Panc1 (cell line): ENCODE measurements around the gene ROBO3. TPM values are rescaled to one million over a fixed set of nuclear protein-coding genes. Genes with fewer than 3 reads are reported as not detected.

Source experiments
- ATAC-seq: fragments of 200-7000 bp; cut with Tn5 transposase; 2 replicates; pipeline ENCODE4 v1.9.1; 2020; ENCODE audit warnings: mild to moderate bottlenecking, moderate library complexity
- BruUV-seq: library from RNA; stranded (reverse); fragments of 400-500 nt; replicated peaks from 2 replicates; lab custom pipeline; 2021; lab: Mats Ljungman, UMichigan
- CTCF ChIA-PET: fragments of 300-600 bp; sonication (Branson Sonifier 250); formaldehyde crosslinking; loops from one replicate; lab custom pipeline; 2022; ENCODE audit warnings: antibody characterized with exemption; lab: Charles Lee
- POLR2A ChIA-PET: fragments of 300-600 bp; sonication (Branson Sonifier 250); formaldehyde crosslinking; loops from one replicate; lab custom pipeline; 2022; ENCODE audit warnings: antibody characterized with exemption; lab: Charles Lee
- DNase-seq: peaks from one replicate; pipeline ENCODE4 v3.0.0-alpha.2; 2010; ENCODE audit warnings: low read depth, low spot score
- H3K27ac ChIP-seq: 2 replicates; pipeline ENCODE4 v1.5.1; 2011; ENCODE audit warnings: mild to moderate bottlenecking, low read length, inconsistent platforms
- H3K27me3 ChIP-seq: fragments of 200-500 bp; sonication (Bioruptor generic); 2 replicates; pipeline ENCODE4 v1.6.0; 2014; ENCODE audit warnings: low read length, inconsistent platforms; ENCODE audit not compliant: control insufficient read depth, insufficient read depth
- H3K36me3 ChIP-seq: fragments of 200-500 bp; sonication (Bioruptor generic); 2 replicates; pipeline ENCODE4 v1.5.1; 2014; ENCODE audit warnings: inconsistent platforms, mild to moderate bottlenecking, low read length, moderate library complexity; ENCODE audit not compliant: control insufficient read depth, insufficient read depth
- H3K4me1 ChIP-seq: 2 replicates; pipeline ENCODE4 v1.5.1; 2011; ENCODE audit warnings: inconsistent platforms, mild to moderate bottlenecking, low read length, moderate library complexity; ENCODE audit not compliant: control insufficient read depth, insufficient read depth
- H3K4me3 ChIP-seq, 2 experiments: 2 replicates each; pipeline ENCODE4 v1.5.1; 2011 to 2012; ENCODE audit warnings: low read depth in 2 of 2, low read length in 2 of 2, mild to moderate bottlenecking in 2 of 2, inconsistent platforms in 1 of 2, moderate library complexity in 1 of 2
- H3K9me3 ChIP-seq: fragments of 200-500 bp; sonication (Bioruptor generic); 2 replicates; pipeline ENCODE4 v1.5.1; 2014; ENCODE audit warnings: low read depth, mild to moderate bottlenecking, inconsistent platforms, low read length, moderate library complexity; ENCODE audit not compliant: control insufficient read depth, insufficient read depth
- CTCF ChIP-seq: fragments of 450-650 bp; IDR thresholded peaks from 2 replicates; pipeline ENCODE4 v1.5.1; 2017; ENCODE audit warnings: mild to moderate bottlenecking
- POLR2AphosphoS5 ChIP-seq: IDR thresholded peaks from 2 replicates; pipeline ENCODE4 v1.6.1; 2012; ENCODE audit warnings: mild to moderate bottlenecking, low read depth, low read length, moderate library complexity
- REST ChIP-seq, 2 experiments: IDR thresholded peaks; 2 replicates each; pipeline ENCODE4 v1.6.1; 2011 to 2012; ENCODE audit warnings: low read depth in 2 of 2, control low read depth in 1 of 2, low read length in 1 of 2, mild to moderate bottlenecking in 1 of 2, moderate library complexity in 1 of 2; ENCODE audit not compliant: insufficient read depth in 1 of 2
- SIN3A ChIP-seq: IDR thresholded peaks from 2 replicates; pipeline ENCODE4 v1.6.1; 2012; ENCODE audit warnings: low read depth, mild to moderate bottlenecking, low read length, moderate library complexity, borderline replicate concordance; ENCODE audit not compliant: insufficient read depth
- TCF7L2 ChIP-seq: IDR thresholded peaks from 2 replicates; pipeline ENCODE4 v1.6.1; 2011; ENCODE audit warnings: mild to moderate bottlenecking, low read depth, low read length, inconsistent platforms
- in situ Hi-C: cut with HindIII; loops from 2 replicates; pipeline ENCODE4 v1.10.0; 2016; ENCODE audit warnings: low sequenced_read_pairs, low pct_unique_long_range_greater_than_20kb
- intact Hi-C: fragments of 100-400 bp; cut with micrococcal nuclease; formaldehyde crosslinking; loops from one replicate; pipeline ENCODE4 v1.10.0; 2022; ENCODE audit not compliant: unreplicated experiment
- total RNA-seq: library from RNA; stranded (reverse); gene quantifications from one replicate; pipeline ENCODE4 v1.2.1, GENCODE V29; 2021; ENCODE audit not compliant: unreplicated experiment

ROBO3 gene
- total RNA-seq, 1 experiment from 2014 or later = 12.0 TPM

GRCh38 chr11:124899383-124900145, 34.3 kb downstream of the ROBO3 start:
- intact Hi-C loops (no loop called here), in situ Hi-C loops (no loop called here)
- Histone ChIP-seq H3K36me3 (no peaks in the 10 kb centered on the region), H3K4me1 (0 out of 2 replicates have a peak, but pooled peaks cover 3% of the 10 kb centered on the region), H3K9me3 (no peaks in the 10 kb centered on the region), H3K27ac (no peak overlapping the region), H3K4me3 (no peak overlapping the region), H3K27me3 (peaks cover 28% of the 10 kb centered on the region)
- DNase-seq (no peak), ATAC-seq (0 out of 2 replicates have a peak, but pooled peaks have one; percentile 3)
- ChIA-PET POLR2A (no interaction called here), CTCF (interaction anchor here (1.5 kb wide), 1 partner anchor 23 kb away, joined by 4 read pairs; no protein-coding TSS in a partner anchor)
- TF ChIP-seq POLR2AphosphoS5 = no peak
- no peak for TF ChIP-seq CTCF
- TF ChIP-seq SIN3A = no peak
- TF ChIP-seq REST (IDR thresholded peaks at IDR 0.05; ENCODE audit: insufficient read depth in 1 of 2, low read depth in 2 of 2, low read length in 1 of 2) = no peak
- TF ChIP-seq TCF7L2 = no peak
- no TSS peak for BruUV-seq

GRCh38 chr11:124900464-124900863, 35.2 kb downstream of the ROBO3 start:
- ATAC-seq = peak; percentile 28
- intact Hi-C loops = no loop called here
- POLR2A ChIA-PET = interaction anchor here (0.6 kb wide), 1 partner anchor 25 kb away, joined by 3 read pairs; no protein-coding TSS in a partner anchor
- no TSS peak for BruUV-seq
- TF ChIP-seq POLR2AphosphoS5 = no peak
- TF ChIP-seq REST (IDR thresholded peaks at IDR 0.05; ENCODE audit: insufficient read depth in 1 of 2, low read depth in 2 of 2, low read length in 1 of 2) = no peak
- TF ChIP-seq SIN3A = no peak
- TF ChIP-seq CTCF = no peak
- no peak for TF ChIP-seq TCF7L2
- Histone ChIP-seq H3K27ac (no peak overlapping the region), H3K27me3 (peaks cover 28% of the 10 kb centered on the region), H3K36me3 (no peaks in the 10 kb centered on the region), H3K4me1 (0 out of 2 replicates have a peak, but pooled peaks cover 3% of the 10 kb centered on the region), H3K9me3 (no peaks in the 10 kb centered on the region), H3K4me3 (no peak overlapping the region)
- in situ Hi-C loops = no loop called here
- CTCF ChIA-PET = no interaction called here
- DNase-seq = no peak
